GM12878 (cell line): ENCODE data around the gene GJD3. TPM values are rescaled to one million over a fixed set of nuclear protein-coding genes. Genes with fewer than 3 reads are reported as not detected.

Experiments
- ATAC-seq: fragments of 200-7000 bp; cut with Tn5 transposase; 3 replicates; pipeline ENCODE4 v1.9.1; 2020; ENCODE audit warnings: mild to moderate bottlenecking, moderate library complexity
- BruUV-seq: library from RNA; stranded (reverse); fragments of 400-500 nt; replicated peaks from 2 replicates; lab custom pipeline; 2021; lab: Mats Ljungman, UMichigan
- CTCF ChIA-PET: fragments of 300-600 bp; sonication (Branson Sonifier 250); formaldehyde crosslinking; extraction: SDS; loops from one replicate; lab custom pipeline; 2021; ENCODE audit warnings: inconsistent platforms; lab: Yijun Ruan, JAX
- POLR2A ChIA-PET: fragments of 350-600 bp; formaldehyde crosslinking; extraction: SDS; loops from one replicate; lab custom pipeline; 2021; ENCODE audit warnings: inconsistent platforms; lab: Charles Lee
- RAD21 ChIA-PET: fragments of 300-600 bp; sonication (Branson Sonifier 250); formaldehyde crosslinking; loops from one replicate; lab custom pipeline; 2023; ENCODE audit warnings: antibody characterized with exemption; ENCODE audit not compliant: unreplicated experiment; lab: Charles Lee
- SMC1A ChIA-PET: fragments of 300-600 bp; sonication (Branson Sonifier 250); formaldehyde crosslinking; loops from one replicate; lab custom pipeline; 2023; ENCODE audit not compliant: unreplicated experiment, uncharacterized antibody; lab: Charles Lee
- DNase-seq: peaks from one replicate; pipeline ENCODE4 v3.0.0-alpha.2; 2011; ENCODE audit warnings: low read depth, low spot score
- FAIRE-seq: peaks from 3 replicates; lab custom pipeline; 2011; peaks lifted over from hg19 to GRCh38; lab: Jason Lieb, UNC
- H2AFZ ChIP-seq: 2 replicates; pipeline ENCODE4 v1.6.0; 2011; ENCODE audit warnings: low read depth, low read length, control low read depth; ENCODE audit not compliant: control insufficient read depth
- H3K27ac ChIP-seq: 2 replicates; pipeline ENCODE4 v1.5.1; 2011; ENCODE audit warnings: control low read depth; ENCODE audit not compliant: control insufficient read depth, insufficient read depth
- H3K27me3 ChIP-seq, 2 experiments: replicated peaks in 1 of 2; 2 replicates each; pipeline versions ENCODE4 v1.6.0 to v1.6.1; 2011; ENCODE audit warnings: low read length in 1 of 2; ENCODE audit not compliant: control insufficient read depth in 2 of 2, insufficient read depth in 2 of 2
- H3K36me3 ChIP-seq, 2 experiments: 2 replicates each; pipeline ENCODE4 v1.5.1; 2011; ENCODE audit warnings: low read length in 1 of 2; ENCODE audit not compliant: control insufficient read depth in 2 of 2, insufficient read depth in 2 of 2
- H3K4me1 ChIP-seq: 2 replicates; pipeline ENCODE4 v1.6.1; 2011; ENCODE audit warnings: mild to moderate bottlenecking, low read length, moderate library complexity, mixed read lengths; ENCODE audit not compliant: control insufficient read depth, insufficient read depth
- H3K4me2 ChIP-seq: 2 replicates; pipeline ENCODE4 v1.6.0; 2011; ENCODE audit warnings: control low read depth; ENCODE audit not compliant: control insufficient read depth, insufficient read depth
- H3K4me3 ChIP-seq: fragments of 200-600 bp; sonication (generic); 2 replicates; pipeline ENCODE4 v1.5.1; 2016
- H3K79me2 ChIP-seq: 2 replicates; pipeline ENCODE4 v1.6.0; 2011; ENCODE audit warnings: low read length; ENCODE audit not compliant: control insufficient read depth, insufficient read depth
- H3K9ac ChIP-seq: 2 replicates; pipeline ENCODE4 v1.8.0; 2011; ENCODE audit warnings: low read length, control low read depth, mixed read lengths; ENCODE audit not compliant: control insufficient read depth, insufficient read depth
- H3K9me3 ChIP-seq: replicated peaks from 3 replicates; pipeline ENCODE4 v1.5.1; 2011; ENCODE audit warnings: mild to moderate bottlenecking, low read length; ENCODE audit not compliant: control insufficient read depth, insufficient read depth
- H4K20me1 ChIP-seq: 2 replicates; pipeline ENCODE4 v1.6.0; 2011; ENCODE audit not compliant: control insufficient read depth, insufficient read depth
- ATF7 ChIP-seq: fragments of 450-650 bp; IDR thresholded peaks from 2 replicates; pipeline ENCODE4 v1.6.1; 2016; ENCODE audit warnings: low read depth, mild to moderate bottlenecking
- CBX3 ChIP-seq: fragments of 200-600 bp; sonication (generic); IDR thresholded peaks from 2 replicates; pipeline ENCODE4 v1.6.1; 2016; ENCODE audit warnings: low read depth, borderline replicate concordance
- CEBPB ChIP-seq, 2 experiments: fragments of 150-350 bp in 1 of 2; IDR thresholded peaks; 2 replicates each; pipeline ENCODE4 v1.6.1; 2012 to 2014; ENCODE audit warnings: low read depth in 2 of 2, low read length in 2 of 2, borderline replicate concordance in 1 of 2, inconsistent platforms in 1 of 2
- CEBPZ ChIP-seq: fragments of 150-350 bp; IDR thresholded peaks from 2 replicates; pipeline ENCODE4 v1.6.1; 2016; ENCODE audit warnings: low read depth, low read length
- EZH2 ChIP-seq: IDR thresholded peaks from 2 replicates; pipeline ENCODE4 v1.6.1; 2012; ENCODE audit warnings: low read depth, mild to moderate bottlenecking, control low read depth, inconsistent platforms, low read length, borderline replicate concordance; ENCODE audit not compliant: control insufficient read depth
- FOXK2 ChIP-seq: fragments of 450-650 bp; IDR thresholded peaks from 2 replicates; pipeline ENCODE4 v1.6.1; 2017; ENCODE audit warnings: mild to moderate bottlenecking, moderate library complexity
- KLF5 ChIP-seq: fragments of 450-650 bp; IDR thresholded peaks from 2 replicates; pipeline ENCODE4 v1.6.1; 2014; ENCODE audit warnings: mild to moderate bottlenecking; ENCODE audit not compliant: partially characterized antibody
- NR2C2 ChIP-seq: IDR thresholded peaks from 2 replicates; pipeline ENCODE4 v1.6.1; 2011; ENCODE audit warnings: borderline replicate concordance, low read depth; ENCODE audit not compliant: control insufficient read depth, insufficient read length
- RAD51 ChIP-seq: fragments of 450-650 bp; IDR thresholded peaks from 2 replicates; pipeline ENCODE4 v1.6.1; 2016; ENCODE audit warnings: moderate library complexity, mild to moderate bottlenecking, inconsistent platforms
- RELA ChIP-seq: fragments of 450-650 bp; IDR thresholded peaks from 2 replicates; pipeline ENCODE4 v1.8.0; 2014; ENCODE audit warnings: borderline replicate concordance; ENCODE audit not compliant: partially characterized antibody
- SMARCA5 ChIP-seq: fragments of 450-650 bp; IDR thresholded peaks from 2 replicates; pipeline ENCODE4 v1.6.1; 2017; ENCODE audit warnings: mild to moderate bottlenecking
- SUPT20H ChIP-seq: IDR thresholded peaks from 2 replicates; pipeline ENCODE4 v1.6.1; 2011; ENCODE audit warnings: low read depth, mild to moderate bottlenecking, low read length, moderate library complexity, borderline replicate concordance; ENCODE audit not compliant: control insufficient read depth
- SUZ12 ChIP-seq: fragments of 200-600 bp; sonication (generic); IDR thresholded peaks from one replicate; pipeline ENCODE4 v1.6.1; 2018; ENCODE audit warnings: antibody characterized with exemption, mild to moderate bottlenecking; ENCODE audit not compliant: unreplicated experiment
- TARDBP ChIP-seq: IDR thresholded peaks from 2 replicates; pipeline ENCODE4 v1.6.1; 2016; ENCODE audit warnings: borderline replicate concordance
- TCF3 ChIP-seq: IDR thresholded peaks from 2 replicates; pipeline ENCODE4 v1.6.1; 2012; ENCODE audit warnings: low read depth, mild to moderate bottlenecking, low read length, borderline replicate concordance; ENCODE audit not compliant: insufficient read depth
- ZNF384 ChIP-seq: IDR thresholded peaks from 2 replicates; pipeline ENCODE4 v1.6.1; 2012; ENCODE audit warnings: low read depth, mild to moderate bottlenecking, low read length, improper control_type of control experiment, borderline replicate concordance
- WGBS: methylation state at CpG from one replicate; pipeline ENCODE4 v1.1.6; 2016; ENCODE audit warnings: low lambda C conversion rate; ENCODE audit not compliant: insufficient replicate concordance, insufficient coverage; ENCODE audit errors: missing lambda C conversion rate; 5-methylcytosine and 5-hydroxymethylcytosine counted together
- in situ Hi-C: fragments of 300-500 bp; cut with MboI; formaldehyde crosslinking; loops from 9 replicates; pipeline ENCODE4 v1.14.3; 2018; ENCODE audit warnings: mixed read lengths
- intact Hi-C: fragments of 100-400 bp; cut with micrococcal nuclease; formaldehyde crosslinking; loops from one replicate; pipeline ENCODE4 v1.14.2; 2022; ENCODE audit not compliant: unreplicated experiment
- polyA plus RNA-seq, 11 experiments: library from polyadenylated mRNA; depleted of rRNA in 4 of 11; unstranded in 6 of 11; stranded (reverse) in 5 of 11; fragments of >200 nt; fragmentation: Nextera tagmentation in 4 of 11; fragmentation: Illumina TruSeq in 1 of 11; extraction: Ambion mirVana in 4 of 11; extraction: Trizol in 1 of 11; gene quantifications; 1 replicate in 1 of 11; 2 replicates in 10 of 11; pipeline versions ENCODE4 v1.2.1 to v1.2.3, GENCODE V29; 2011 to 2016; ENCODE audit warnings: inconsistent platforms in 2 of 11, missing spikeins in 2 of 11, low read depth in 1 of 11
- total RNA-seq, 4 experiments: library from RNA; depleted of rRNA in 3 of 4; stranded (reverse); fragments of >200 nt in 3 of 4; fragmentation: Illumina TruSeq in 1 of 4; extraction: Trizol in 1 of 4; gene quantifications; 2 replicates each; pipeline versions ENCODE4 v1.2.1 to v1.2.3, GENCODE V29; 2013 to 2021

Gene GJD3
- total and polyA plus RNA-seq, 10 of the 15 experiments (the other 5 are each of a cell fraction or from before 2014, with no cell fraction given): 1.6 TPM; not detected in 9

- CTCF ChIA-PET: interaction anchor here (0.8 to 2.2 kb wide), 11 partner anchors 9 to 169 kb away, joined by 3 to 7 read pairs (median 4); partner anchors contain the start of gene RARA
- SMC1A ChIA-PET: interaction anchor here (0.7 to 1.9 kb wide), 5 partner anchors 11 to 945 kb away, joined by 3 to 7 read pairs (median 5); no protein-coding TSS in a partner anchor
- TF ChIP-seq SUZ12: no peak
- TF ChIP-seq FOXK2: no peak
- TF ChIP-seq ZNF384: no peak
- no peak for TF ChIP-seq SUPT20H
- TF ChIP-seq RAD51: no peak
- no peak for TF ChIP-seq TARDBP
- TF ChIP-seq EZH2: no peak
- no peak for TF ChIP-seq SMARCA5
- TF ChIP-seq CEBPZ: no peak
- TF ChIP-seq NR2C2: no peak
- no peak for TF ChIP-seq CEBPB (IDR thresholded peaks at IDR 0.05; ENCODE audit: borderline replicate concordance in 1 of 2, low read depth in 2 of 2, low read length in 2 of 2)
- no peak for TF ChIP-seq ATF7
- TF ChIP-seq TCF3: no peak
- no peak for TF ChIP-seq CBX3
- no peak for TF ChIP-seq KLF5
- TF ChIP-seq RELA: no peak
- intact Hi-C loops (loop anchor here (5.0 kb wide), 2 partner anchors 77 to 182 kb away; partner anchors contain the start of gene IGFBP4), in situ Hi-C loops (no loop called here)
- RAD21 ChIA-PET: interaction anchor here (0.9 to 1.3 kb wide), 3 partner anchors 14 to 169 kb away, joined by 3 to 4 read pairs (median 4); no protein-coding TSS in a partner anchor
- H3K9ac ChIP-seq: no peak overlapping the region
- no peaks in the 10 kb centered on the region; the same call in 2 of the 3 replicates for H3K9me3 ChIP-seq
- H2AFZ ChIP-seq: no peak overlapping the region
- no peak overlapping the region for H3K4me2 ChIP-seq
- H3K4me1 ChIP-seq: no peaks in the 10 kb centered on the region; the same call in none of the 2 replicates
- no peaks in the 10 kb centered on the region; a peak in 1 of 4 replicates for H3K27me3 ChIP-seq
- 86% methylated on average over 9 of the region's 9 CpGs for WGBS
- POLR2A ChIA-PET: interaction anchor here (0.6 kb wide), 1 partner anchor 65 kb away, joined by 10 read pairs; no protein-coding TSS in a partner anchor
- DNase-seq (no peak), ATAC-seq (no peak), FAIRE-seq (no peak)
- no peak overlapping the region for H3K4me3 ChIP-seq
- H3K79me2 ChIP-seq: no peaks in the 10 kb centered on the region
- H4K20me1 ChIP-seq: no peaks in the 10 kb centered on the region
- H3K36me3 ChIP-seq: no peaks in the 10 kb centered on the region
- BruUV-seq: no TSS peak
- no peak overlapping the region for H3K27ac ChIP-seq
These were observed 369 bp upstream of the GJD3 start for GRCh38 chr17:40364906-40365305.
